GM12878 (cell line): ENCODE measurements around the gene FGF1. TPM values are rescaled to one million over a fixed set of nuclear protein-coding genes. Genes with fewer than 3 reads are reported as not detected.

Experiments used
- ATAC-seq: fragments of 200-7000 bp; cut with Tn5 transposase; 3 replicates; pipeline ENCODE4 v1.9.1; 2020; ENCODE audit warnings: mild to moderate bottlenecking, moderate library complexity
- BruUV-seq: library from RNA; stranded (reverse); fragments of 400-500 nt; replicated peaks from 2 replicates; lab custom pipeline; 2021; lab: Mats Ljungman, UMichigan
- CTCF ChIA-PET: fragments of 300-600 bp; sonication (Branson Sonifier 250); formaldehyde crosslinking; extraction: SDS; loops from one replicate; lab custom pipeline; 2021; ENCODE audit warnings: inconsistent platforms; lab: Yijun Ruan, JAX
- POLR2A ChIA-PET: fragments of 350-600 bp; formaldehyde crosslinking; extraction: SDS; loops from one replicate; lab custom pipeline; 2021; ENCODE audit warnings: inconsistent platforms; lab: Charles Lee
- RAD21 ChIA-PET: fragments of 300-600 bp; sonication (Branson Sonifier 250); formaldehyde crosslinking; loops from one replicate; lab custom pipeline; 2023; ENCODE audit warnings: antibody characterized with exemption; ENCODE audit not compliant: unreplicated experiment; lab: Charles Lee
- SMC1A ChIA-PET: fragments of 300-600 bp; sonication (Branson Sonifier 250); formaldehyde crosslinking; loops from one replicate; lab custom pipeline; 2023; ENCODE audit not compliant: unreplicated experiment, uncharacterized antibody; lab: Charles Lee
- DNase-seq: peaks from one replicate; pipeline ENCODE4 v3.0.0-alpha.2; 2011; ENCODE audit warnings: low read depth, low spot score
- FAIRE-seq: peaks from 3 replicates; lab custom pipeline; 2011; peaks lifted over from hg19 to GRCh38; lab: Jason Lieb, UNC
- H2AFZ ChIP-seq: 2 replicates; pipeline ENCODE4 v1.6.0; 2011; ENCODE audit warnings: low read depth, low read length, control low read depth; ENCODE audit not compliant: control insufficient read depth
- H3K27ac ChIP-seq: 2 replicates; pipeline ENCODE4 v1.5.1; 2011; ENCODE audit warnings: control low read depth; ENCODE audit not compliant: control insufficient read depth, insufficient read depth
- H3K27me3 ChIP-seq, 2 experiments: replicated peaks in 1 of 2; 2 replicates each; pipeline versions ENCODE4 v1.6.0 to v1.6.1; 2011; ENCODE audit warnings: low read length in 1 of 2; ENCODE audit not compliant: control insufficient read depth in 2 of 2, insufficient read depth in 2 of 2
- H3K36me3 ChIP-seq, 2 experiments: 2 replicates each; pipeline ENCODE4 v1.5.1; 2011; ENCODE audit warnings: low read length in 1 of 2; ENCODE audit not compliant: control insufficient read depth in 2 of 2, insufficient read depth in 2 of 2
- H3K4me1 ChIP-seq: 2 replicates; pipeline ENCODE4 v1.6.1; 2011; ENCODE audit warnings: mild to moderate bottlenecking, low read length, moderate library complexity, mixed read lengths; ENCODE audit not compliant: control insufficient read depth, insufficient read depth
- H3K4me2 ChIP-seq: 2 replicates; pipeline ENCODE4 v1.6.0; 2011; ENCODE audit warnings: control low read depth; ENCODE audit not compliant: control insufficient read depth, insufficient read depth
- H3K4me3 ChIP-seq: fragments of 200-600 bp; sonication (generic); 2 replicates; pipeline ENCODE4 v1.5.1; 2016
- H3K79me2 ChIP-seq: 2 replicates; pipeline ENCODE4 v1.6.0; 2011; ENCODE audit warnings: low read length; ENCODE audit not compliant: control insufficient read depth, insufficient read depth
- H3K9ac ChIP-seq: 2 replicates; pipeline ENCODE4 v1.8.0; 2011; ENCODE audit warnings: low read length, control low read depth, mixed read lengths; ENCODE audit not compliant: control insufficient read depth, insufficient read depth
- H3K9me3 ChIP-seq: replicated peaks from 3 replicates; pipeline ENCODE4 v1.5.1; 2011; ENCODE audit warnings: mild to moderate bottlenecking, low read length; ENCODE audit not compliant: control insufficient read depth, insufficient read depth
- H4K20me1 ChIP-seq: 2 replicates; pipeline ENCODE4 v1.6.0; 2011; ENCODE audit not compliant: control insufficient read depth, insufficient read depth
- ATF7 ChIP-seq: fragments of 450-650 bp; IDR thresholded peaks from 2 replicates; pipeline ENCODE4 v1.6.1; 2016; ENCODE audit warnings: low read depth, mild to moderate bottlenecking
- BCL11A ChIP-seq: IDR thresholded peaks from 2 replicates; pipeline ENCODE4 v1.6.1; 2011; ENCODE audit warnings: low read depth, low read length
- BCL3 ChIP-seq: IDR thresholded peaks from 2 replicates; pipeline ENCODE4 v1.6.1; 2011; ENCODE audit warnings: borderline replicate concordance, low read depth, mild to moderate bottlenecking, moderate library complexity, low read length; ENCODE audit not compliant: insufficient read depth, poor library complexity, severe bottlenecking
- BCLAF1 ChIP-seq: fragments of 450-650 bp; IDR thresholded peaks from 2 replicates; pipeline ENCODE4 v1.6.1; 2017; ENCODE audit warnings: antibody characterized with exemption, mild to moderate bottlenecking, moderate library complexity
- CREM ChIP-seq: IDR thresholded peaks from 2 replicates; pipeline ENCODE4 v1.6.1; 2014; ENCODE audit warnings: antibody characterized with exemption, low read depth
- EZH2 ChIP-seq: IDR thresholded peaks from 2 replicates; pipeline ENCODE4 v1.6.1; 2012; ENCODE audit warnings: low read depth, mild to moderate bottlenecking, control low read depth, inconsistent platforms, low read length, borderline replicate concordance; ENCODE audit not compliant: control insufficient read depth
- FOS ChIP-seq: IDR thresholded peaks from 3 replicates; pipeline ENCODE4 v1.6.1; 2011; ENCODE audit warnings: borderline replicate concordance; ENCODE audit not compliant: insufficient read length; ENCODE audit errors: extremely low read depth
- GABPA ChIP-seq: IDR thresholded peaks from 2 replicates; pipeline ENCODE4 v1.6.1; 2014; ENCODE audit warnings: antibody characterized with exemption, low read depth, mild to moderate bottlenecking, inconsistent platforms
- HCFC1 ChIP-seq: fragments of 150-350 bp; IDR thresholded peaks from 2 replicates; pipeline ENCODE4 v1.6.1; 2014; ENCODE audit warnings: low read length
- LARP7 ChIP-seq: fragments of 450-650 bp; IDR thresholded peaks from 2 replicates; pipeline ENCODE4 v1.6.1; 2017; ENCODE audit warnings: mild to moderate bottlenecking
- SIN3A ChIP-seq: IDR thresholded peaks from 2 replicates; pipeline ENCODE4 v1.6.1; 2012; ENCODE audit warnings: low read depth, low read length, improper control_type of control experiment
- SMAD1 ChIP-seq: fragments of 450-650 bp; IDR thresholded peaks from 2 replicates; pipeline ENCODE4 v1.6.1; 2018; ENCODE audit warnings: mild to moderate bottlenecking, low read depth; ENCODE audit not compliant: partially characterized antibody
- SMARCA5 ChIP-seq: fragments of 450-650 bp; IDR thresholded peaks from 2 replicates; pipeline ENCODE4 v1.6.1; 2017; ENCODE audit warnings: mild to moderate bottlenecking
- SREBF1 ChIP-seq: IDR thresholded peaks from 2 replicates; pipeline ENCODE4 v1.6.1; 2012; ENCODE audit warnings: mild to moderate bottlenecking, low read length
- SRF ChIP-seq, 2 experiments: IDR thresholded peaks; 2 replicates each; pipeline ENCODE4 v1.6.1; 2011; ENCODE audit warnings: low read depth in 2 of 2, low read length in 2 of 2, mild to moderate bottlenecking in 1 of 2, moderate library complexity in 1 of 2
- TAF1 ChIP-seq: IDR thresholded peaks from 2 replicates; pipeline ENCODE4 v1.6.1; 2011; ENCODE audit warnings: mild to moderate bottlenecking, low read depth, low read length, borderline replicate concordance
- USF2 ChIP-seq: IDR thresholded peaks from 2 replicates; pipeline ENCODE4 v1.6.1; 2011; ENCODE audit warnings: low read depth, low read length, improper control_type of control experiment, borderline replicate concordance
- ZBED1 ChIP-seq: IDR thresholded peaks from 2 replicates; pipeline ENCODE4 v1.6.1; 2016; ENCODE audit warnings: borderline replicate concordance
- WGBS: methylation state at CpG from one replicate; pipeline ENCODE4 v1.1.6; 2016; ENCODE audit warnings: low lambda C conversion rate; ENCODE audit not compliant: insufficient replicate concordance, insufficient coverage; ENCODE audit errors: missing lambda C conversion rate; 5-methylcytosine and 5-hydroxymethylcytosine counted together
- in situ Hi-C: fragments of 300-500 bp; cut with MboI; formaldehyde crosslinking; loops from 9 replicates; pipeline ENCODE4 v1.14.3; 2018; ENCODE audit warnings: mixed read lengths
- intact Hi-C: fragments of 100-400 bp; cut with micrococcal nuclease; formaldehyde crosslinking; loops from one replicate; pipeline ENCODE4 v1.14.2; 2022; ENCODE audit not compliant: unreplicated experiment
- polyA plus RNA-seq, 11 experiments: library from polyadenylated mRNA; depleted of rRNA in 4 of 11; unstranded in 6 of 11; stranded (reverse) in 5 of 11; fragments of >200 nt; fragmentation: Nextera tagmentation in 4 of 11; fragmentation: Illumina TruSeq in 1 of 11; extraction: Ambion mirVana in 4 of 11; extraction: Trizol in 1 of 11; gene quantifications; 1 replicate in 1 of 11; 2 replicates in 10 of 11; pipeline versions ENCODE4 v1.2.1 to v1.2.3, GENCODE V29; 2011 to 2016; ENCODE audit warnings: inconsistent platforms in 2 of 11, missing spikeins in 2 of 11, low read depth in 1 of 11
- total RNA-seq, 4 experiments: library from RNA; depleted of rRNA in 3 of 4; stranded (reverse); fragments of >200 nt in 3 of 4; fragmentation: Illumina TruSeq in 1 of 4; extraction: Trizol in 1 of 4; gene quantifications; 2 replicates each; pipeline versions ENCODE4 v1.2.1 to v1.2.3, GENCODE V29; 2013 to 2021

FGF1 gene
- total and polyA plus RNA-seq, 10 of the 15 experiments (the other 5 are each of a cell fraction or from before 2014, with no cell fraction given): not detected

GRCh38 chr5:142664067-142664466 is 21.8 kb downstream of the FGF1 start:
- in situ Hi-C loops: no loop called here
- no peak overlapping the region for H3K4me3 ChIP-seq
- H3K4me1 ChIP-seq: no peaks in the 10 kb centered on the region
- H3K27ac ChIP-seq: no peak overlapping the region
- ATAC-seq: no peak
- intact Hi-C loops: no loop called here
- no peaks in the 10 kb centered on the region for H3K36me3 ChIP-seq
- BruUV-seq: no TSS peak
- no peak overlapping the region for H3K4me2 ChIP-seq
- peaks cover 0 to 1% of the 10 kb centered on the region in 2 experiments; a peak in 2 of 4 replicates for H3K27me3 ChIP-seq
- WGBS: 51% methylated on average over 9 of the region's 9 CpGs
- no peak overlapping the region for H2AFZ ChIP-seq
- ChIA-PET CTCF (interaction anchor here (2.9 kb wide), 1 partner anchor 203 kb away, joined by 7 read pairs; no protein-coding TSS in a partner anchor), SMC1A (no interaction called here), RAD21 (no interaction called here), POLR2A (no interaction called here)
- no peak for FAIRE-seq
- no peak overlapping the region for H3K9ac ChIP-seq
- no peak for DNase-seq
- TF ChIP-seq SRF (IDR thresholded peaks at IDR 0.05; ENCODE audit: low read depth in 2 of 2, low read length in 2 of 2) (no peak), TAF1 (no peak), HCFC1 (no peak), SMAD1 (no peak), USF2 (no peak), SREBF1 (no peak), LARP7 (no peak), GABPA (no peak), BCL11A (no peak), SIN3A (no peak), CREM (no peak), EZH2 (no peak), ATF7 (no peak), BCLAF1 (no peak), FOS (no peak), SMARCA5 (no peak), BCL3 (no peak), ZBED1 (no peak)
- H3K79me2 ChIP-seq: no peaks in the 10 kb centered on the region
- H3K9me3 ChIP-seq: no peaks in the 10 kb centered on the region
- H4K20me1 ChIP-seq: no peaks in the 10 kb centered on the region
